GM12878 (cell line): ENCODE measurements around the gene PDZD8. TPM values are rescaled to one million over a fixed set of nuclear protein-coding genes. Genes with fewer than 3 reads are reported as not detected.

Experiments used
- ATAC-seq: fragments of 200-7000 bp; cut with Tn5 transposase; 3 replicates; pipeline ENCODE4 v1.9.1; 2020; ENCODE audit warnings: mild to moderate bottlenecking, moderate library complexity
- BruUV-seq: library from RNA; stranded (reverse); fragments of 400-500 nt; replicated peaks from 2 replicates; lab custom pipeline; 2021; lab: Mats Ljungman, UMichigan
- CTCF ChIA-PET: fragments of 300-600 bp; sonication (Branson Sonifier 250); formaldehyde crosslinking; extraction: SDS; loops from one replicate; lab custom pipeline; 2021; ENCODE audit warnings: inconsistent platforms; lab: Yijun Ruan, JAX
- POLR2A ChIA-PET: fragments of 350-600 bp; formaldehyde crosslinking; extraction: SDS; loops from one replicate; lab custom pipeline; 2021; ENCODE audit warnings: inconsistent platforms; lab: Charles Lee
- RAD21 ChIA-PET: fragments of 300-600 bp; sonication (Branson Sonifier 250); formaldehyde crosslinking; loops from one replicate; lab custom pipeline; 2023; ENCODE audit warnings: antibody characterized with exemption; ENCODE audit not compliant: unreplicated experiment; lab: Charles Lee
- SMC1A ChIA-PET: fragments of 300-600 bp; sonication (Branson Sonifier 250); formaldehyde crosslinking; loops from one replicate; lab custom pipeline; 2023; ENCODE audit not compliant: unreplicated experiment, uncharacterized antibody; lab: Charles Lee
- DNase-seq: peaks from one replicate; pipeline ENCODE4 v3.0.0-alpha.2; 2011; ENCODE audit warnings: low read depth, low spot score
- FAIRE-seq: peaks from 3 replicates; lab custom pipeline; 2011; peaks lifted over from hg19 to GRCh38; lab: Jason Lieb, UNC
- H2AFZ ChIP-seq: 2 replicates; pipeline ENCODE4 v1.6.0; 2011; ENCODE audit warnings: low read depth, low read length, control low read depth; ENCODE audit not compliant: control insufficient read depth
- H3K27ac ChIP-seq: 2 replicates; pipeline ENCODE4 v1.5.1; 2011; ENCODE audit warnings: control low read depth; ENCODE audit not compliant: control insufficient read depth, insufficient read depth
- H3K27me3 ChIP-seq, 2 experiments: replicated peaks in 1 of 2; 2 replicates each; pipeline versions ENCODE4 v1.6.0 to v1.6.1; 2011; ENCODE audit warnings: low read length in 1 of 2; ENCODE audit not compliant: control insufficient read depth in 2 of 2, insufficient read depth in 2 of 2
- H3K36me3 ChIP-seq, 2 experiments: 2 replicates each; pipeline ENCODE4 v1.5.1; 2011; ENCODE audit warnings: low read length in 1 of 2; ENCODE audit not compliant: control insufficient read depth in 2 of 2, insufficient read depth in 2 of 2
- H3K4me1 ChIP-seq: 2 replicates; pipeline ENCODE4 v1.6.1; 2011; ENCODE audit warnings: mild to moderate bottlenecking, low read length, moderate library complexity, mixed read lengths; ENCODE audit not compliant: control insufficient read depth, insufficient read depth
- H3K4me2 ChIP-seq: 2 replicates; pipeline ENCODE4 v1.6.0; 2011; ENCODE audit warnings: control low read depth; ENCODE audit not compliant: control insufficient read depth, insufficient read depth
- H3K4me3 ChIP-seq: fragments of 200-600 bp; sonication (generic); 2 replicates; pipeline ENCODE4 v1.5.1; 2016
- H3K79me2 ChIP-seq: 2 replicates; pipeline ENCODE4 v1.6.0; 2011; ENCODE audit warnings: low read length; ENCODE audit not compliant: control insufficient read depth, insufficient read depth
- H3K9ac ChIP-seq: 2 replicates; pipeline ENCODE4 v1.8.0; 2011; ENCODE audit warnings: low read length, control low read depth, mixed read lengths; ENCODE audit not compliant: control insufficient read depth, insufficient read depth
- H3K9me3 ChIP-seq: replicated peaks from 3 replicates; pipeline ENCODE4 v1.5.1; 2011; ENCODE audit warnings: mild to moderate bottlenecking, low read length; ENCODE audit not compliant: control insufficient read depth, insufficient read depth
- H4K20me1 ChIP-seq: 2 replicates; pipeline ENCODE4 v1.6.0; 2011; ENCODE audit not compliant: control insufficient read depth, insufficient read depth
- BACH1 ChIP-seq: fragments of 450-650 bp; IDR thresholded peaks from 2 replicates; pipeline ENCODE4 v1.6.1; 2017; ENCODE audit warnings: mild to moderate bottlenecking, borderline replicate concordance
- BRCA1 ChIP-seq: IDR thresholded peaks from 2 replicates; pipeline ENCODE4 v1.6.1; 2011; ENCODE audit warnings: low read depth, low read length, improper control_type of control experiment
- CHD1 ChIP-seq: IDR thresholded peaks from 2 replicates; pipeline ENCODE4 v1.6.1; 2012; ENCODE audit warnings: low read depth, low read length, improper control_type of control experiment
- KDM1A ChIP-seq: fragments of 200-600 bp; sonication (generic); IDR thresholded peaks from 2 replicates; pipeline ENCODE4 v1.6.1; 2016; ENCODE audit warnings: borderline replicate concordance
- MYB ChIP-seq: fragments of 150-350 bp; IDR thresholded peaks from 2 replicates; pipeline ENCODE4 v1.6.1; 2014; ENCODE audit warnings: mild to moderate bottlenecking, low read depth, low read length, borderline replicate concordance
- NFIC ChIP-seq: IDR thresholded peaks from 2 replicates; pipeline ENCODE4 v1.6.1; 2012; ENCODE audit warnings: low read depth, mild to moderate bottlenecking, inconsistent platforms, low read length, moderate library complexity
- NFXL1 ChIP-seq: fragments of 450-650 bp; IDR thresholded peaks from 2 replicates; pipeline ENCODE4 v1.6.1; 2017; ENCODE audit warnings: antibody characterized with exemption, mild to moderate bottlenecking, borderline replicate concordance
- NR2F1 ChIP-seq: fragments of 450-650 bp; conservative IDR thresholded peaks from 2 replicates; pipeline ENCODE4 v1.6.1; 2017; ENCODE audit warnings: mild to moderate bottlenecking
- PAX8 ChIP-seq: fragments of 450-650 bp; IDR thresholded peaks from 2 replicates; pipeline ENCODE4 v1.6.1; 2017; ENCODE audit warnings: mild to moderate bottlenecking, moderate library complexity
- PKNOX1 ChIP-seq: fragments of 450-650 bp; IDR thresholded peaks from 2 replicates; pipeline ENCODE4 v1.6.1; 2016; ENCODE audit warnings: mild to moderate bottlenecking
- PML ChIP-seq: IDR thresholded peaks from 2 replicates; pipeline ENCODE4 v1.6.1; 2012; ENCODE audit warnings: low read length, inconsistent platforms
- RELA ChIP-seq: fragments of 450-650 bp; IDR thresholded peaks from 2 replicates; pipeline ENCODE4 v1.8.0; 2014; ENCODE audit warnings: borderline replicate concordance; ENCODE audit not compliant: partially characterized antibody
- SIX5 ChIP-seq: IDR thresholded peaks from 2 replicates; pipeline ENCODE4 v1.6.1; 2011; ENCODE audit warnings: mild to moderate bottlenecking, low read depth, low read length, moderate library complexity; ENCODE audit not compliant: severe bottlenecking
- SMARCA5 ChIP-seq: fragments of 450-650 bp; IDR thresholded peaks from 2 replicates; pipeline ENCODE4 v1.6.1; 2017; ENCODE audit warnings: mild to moderate bottlenecking
- TBL1XR1 ChIP-seq: IDR thresholded peaks from 2 replicates; pipeline ENCODE4 v1.6.1; 2012; ENCODE audit warnings: low read depth, low read length, improper control_type of control experiment
- TCF7 ChIP-seq: IDR thresholded peaks from 2 replicates; pipeline ENCODE4 v1.6.1; 2014; ENCODE audit warnings: antibody characterized with exemption, borderline replicate concordance
- YY1 ChIP-seq: IDR thresholded peaks from 2 replicates; pipeline ENCODE4 v1.6.1; 2011; ENCODE audit warnings: low read depth, mild to moderate bottlenecking, low read length
- ZNF217 ChIP-seq: fragments of 450-650 bp; IDR thresholded peaks from 2 replicates; pipeline ENCODE4 v1.6.1; 2017; ENCODE audit warnings: antibody characterized with exemption, mild to moderate bottlenecking
- ZNF274 ChIP-seq: IDR thresholded peaks from one replicate; pipeline ENCODE4 v1.8.0; 2011; ENCODE audit not compliant: insufficient read length, insufficient read depth
- WGBS: methylation state at CpG from one replicate; pipeline ENCODE4 v1.1.6; 2016; ENCODE audit warnings: low lambda C conversion rate; ENCODE audit not compliant: insufficient replicate concordance, insufficient coverage; ENCODE audit errors: missing lambda C conversion rate; 5-methylcytosine and 5-hydroxymethylcytosine counted together
- in situ Hi-C: fragments of 300-500 bp; cut with MboI; formaldehyde crosslinking; loops from 9 replicates; pipeline ENCODE4 v1.14.3; 2018; ENCODE audit warnings: mixed read lengths
- intact Hi-C: fragments of 100-400 bp; cut with micrococcal nuclease; formaldehyde crosslinking; loops from one replicate; pipeline ENCODE4 v1.14.2; 2022; ENCODE audit not compliant: unreplicated experiment
- polyA plus RNA-seq, 11 experiments: library from polyadenylated mRNA; depleted of rRNA in 4 of 11; unstranded in 6 of 11; stranded (reverse) in 5 of 11; fragments of >200 nt; fragmentation: Nextera tagmentation in 4 of 11; fragmentation: Illumina TruSeq in 1 of 11; extraction: Ambion mirVana in 4 of 11; extraction: Trizol in 1 of 11; gene quantifications; 1 replicate in 1 of 11; 2 replicates in 10 of 11; pipeline versions ENCODE4 v1.2.1 to v1.2.3, GENCODE V29; 2011 to 2016; ENCODE audit warnings: inconsistent platforms in 2 of 11, missing spikeins in 2 of 11, low read depth in 1 of 11
- total RNA-seq, 4 experiments: library from RNA; depleted of rRNA in 3 of 4; stranded (reverse); fragments of >200 nt in 3 of 4; fragmentation: Illumina TruSeq in 1 of 4; extraction: Trizol in 1 of 4; gene quantifications; 2 replicates each; pipeline versions ENCODE4 v1.2.1 to v1.2.3, GENCODE V29; 2013 to 2021

PDZD8 gene
- total and polyA plus RNA-seq, 10 of the 15 experiments (the other 5 are each of a cell fraction or from before 2014, with no cell fraction given): 2.0 to 21.2 (median 6.7) TPM

GRCh38 chr10:117255835-117256460 is 119.3 kb downstream of the PDZD8 start (continued):
- no peak for TF ChIP-seq NFXL1

GRCh38 chr10:117254774-117255735 is 120.2 kb downstream of the PDZD8 start:
- DNase-seq: no peak
- intact Hi-C loops: no loop called here
- Histone ChIP-seq H3K4me1 (no peaks in the 10 kb centered on the region), H3K79me2 (no peaks in the 10 kb centered on the region), H3K36me3 (no peaks in the 10 kb centered on the region), H3K9me3 (no peaks in the 10 kb centered on the region), H4K20me1 (no peaks in the 10 kb centered on the region), H3K4me2 (no peak overlapping the region), H3K27me3 (no peaks in the 10 kb centered on the region), H3K4me3 (no peak overlapping the region), H3K9ac (no peak overlapping the region), H2AFZ (no peak overlapping the region), H3K27ac (no peak overlapping the region)
- ChIA-PET POLR2A (no interaction called here), CTCF (no interaction called here), SMC1A (no interaction called here), RAD21 (no interaction called here)
- TF ChIP-seq MYB: no peak
- no peak for TF ChIP-seq PKNOX1
- TF ChIP-seq SMARCA5: no peak
- TF ChIP-seq TCF7: no peak
- no peak for TF ChIP-seq BRCA1
- TF ChIP-seq ZNF217: no peak
- no peak for TF ChIP-seq CHD1
- no peak for TF ChIP-seq NFIC
- TF ChIP-seq BACH1: no peak
- no peak for TF ChIP-seq PML
- no peak for TF ChIP-seq KDM1A
- TF ChIP-seq NFXL1: no peak
- no peak for TF ChIP-seq SIX5
- TF ChIP-seq RELA: no peak
- no peak for TF ChIP-seq PAX8
- no peak for TF ChIP-seq YY1
- TF ChIP-seq NR2F1: no peak
- TF ChIP-seq ZNF274: no peak
- no peak for TF ChIP-seq TBL1XR1
- no peak for ATAC-seq
- WGBS: 58% methylated on average over 26 of the region's 26 CpGs
- no TSS peak for BruUV-seq
- in situ Hi-C loops: no loop called here
- no peak for FAIRE-seq
